K562 (cell line): ENCODE results near the gene GNA15. TPM values are rescaled to one million over a fixed set of nuclear protein-coding genes. Genes with fewer than 3 reads are reported as not detected.

Experiments
- ATAC-seq: fragments of 200-7000 bp; cut with Tn5 transposase; 3 replicates; pipeline ENCODE4 v1.9.1; 2020; ENCODE audit warnings: moderate library complexity
- BruUV-seq: library from RNA; stranded (reverse); fragments of 400-500 nt; replicated peaks from 2 replicates; lab custom pipeline; 2021; lab: Mats Ljungman, UMichigan
- CTCF ChIA-PET: fragments of 300-600 bp; formaldehyde crosslinking; extraction: SDS; loops from one replicate; lab custom pipeline; 2021; ENCODE audit warnings: low intra/inter-chr PET ratio; lab: Yijun Ruan, JAX
- POLR2A ChIA-PET: fragments of 300-600, 350-650 bp; sonication (Branson Sonifier 250); formaldehyde crosslinking; extraction: SDS; loops from one replicate; lab custom pipeline; 2021; ENCODE audit warnings: antibody characterized with exemption, inconsistent platforms; lab: Yijun Ruan, JAX
- DNase-seq, 4 experiments: peaks; one replicate each; pipeline versions ENCODE4 v3.0.0 to v3.0.0-alpha.2; 2011 to 2018; ENCODE audit warnings: low spot score in 3 of 4, mixed read lengths in 3 of 4; ENCODE audit errors: extremely low read depth in 1 of 4
- FAIRE-seq: peaks from 2 replicates; lab custom pipeline; 2011; peaks lifted over from hg19 to GRCh38; lab: Jason Lieb, UNC
- H2AFZ ChIP-seq: 2 replicates; pipeline ENCODE4 v1.6.0; 2011; ENCODE audit warnings: low read depth, low read length, control low read depth, inconsistent platforms
- H3K27ac ChIP-seq: fragments of 200-600 bp; 3 replicates; pipeline ENCODE4 v1.8.0; 2011; ENCODE audit warnings: low read depth, mild to moderate bottlenecking, control low read depth, inconsistent platforms, low read length, moderate library complexity, mixed read lengths; ENCODE audit errors: extremely low read depth
- H3K27me3 ChIP-seq, 2 experiments: fragments of 300-600 bp in 1 of 2; 2 replicates in 1 of 2; 3 replicates in 1 of 2; pipeline versions ENCODE4 v1.6.0 to v1.8.0; 2011; ENCODE audit warnings: inconsistent platforms in 2 of 2, low read length in 2 of 2, mild to moderate bottlenecking in 1 of 2, mixed read lengths in 1 of 2, moderate library complexity in 1 of 2; ENCODE audit not compliant: control insufficient read depth in 2 of 2, insufficient read depth in 2 of 2
- H3K36me3 ChIP-seq: fragments of 300-600 bp; 3 replicates; pipeline ENCODE4 v1.8.0; 2011; ENCODE audit warnings: mild to moderate bottlenecking, low read length, inconsistent platforms; ENCODE audit not compliant: control insufficient read depth, insufficient read depth
- H3K4me1 ChIP-seq, 2 experiments: fragments of 200-600 bp in 1 of 2; replicated peaks in 1 of 2; 2 replicates in 1 of 2; 3 replicates in 1 of 2; pipeline versions ENCODE4 v1.5.1 to v1.8.0; 2011; ENCODE audit warnings: inconsistent platforms in 2 of 2, low read length in 2 of 2, mild to moderate bottlenecking in 1 of 2, mixed read lengths in 1 of 2, moderate library complexity in 1 of 2; ENCODE audit not compliant: control insufficient read depth in 2 of 2, insufficient read depth in 2 of 2
- H3K4me2 ChIP-seq: 2 replicates; pipeline ENCODE4 v1.6.1; 2011; ENCODE audit warnings: low read length, control low read depth, inconsistent platforms, mixed read lengths; ENCODE audit not compliant: insufficient read depth
- H3K4me3 ChIP-seq: fragments of 200-600 bp; sonication (generic), shearing (Covaris generic); 2 replicates; pipeline ENCODE4 v1.5.1; 2016; ENCODE audit warnings: control low read depth, inconsistent platforms
- H3K79me2 ChIP-seq: fragments of 200-600 bp; 3 replicates; pipeline ENCODE4 v1.8.0; 2011; ENCODE audit warnings: low read length, inconsistent platforms; ENCODE audit not compliant: control insufficient read depth, insufficient read depth
- H3K9ac ChIP-seq, 2 experiments: 2 replicates each; pipeline versions ENCODE4 v1.6.0 to v1.6.1; 2011; ENCODE audit warnings: low read depth in 2 of 2, low read length in 2 of 2, control low read depth in 1 of 2, inconsistent platforms in 1 of 2, mild to moderate bottlenecking in 1 of 2, mixed read lengths in 1 of 2; ENCODE audit not compliant: insufficient read depth in 1 of 2
- H3K9me1 ChIP-seq: one replicate; pipeline ENCODE4 v1.6.0; 2011; ENCODE audit warnings: inconsistent platforms, mild to moderate bottlenecking, low read length, moderate library complexity; ENCODE audit not compliant: control insufficient read depth, insufficient read depth
- H3K9me3 ChIP-seq: replicated peaks from 2 replicates; pipeline ENCODE4 v1.5.1; 2011; ENCODE audit warnings: low read depth, low read length, inconsistent platforms; ENCODE audit not compliant: control insufficient read depth, insufficient read depth
- H4K20me1 ChIP-seq: replicated peaks from 2 replicates; pipeline ENCODE4 v1.6.1; 2011; ENCODE audit warnings: low read length, inconsistent platforms, mixed read lengths; ENCODE audit not compliant: control insufficient read depth, insufficient read depth
- DEAF1 ChIP-seq: fragments of 450-650 bp; formaldehyde crosslinking; IDR thresholded peaks from 2 replicates; pipeline ENCODE4 v1.4.0; 2020; ENCODE audit warnings: mild to moderate bottlenecking, moderate library complexity
- PPARD ChIP-seq: fragments of 250-450 bp; sonication (Bioruptor Pico); IDR thresholded peaks from 2 replicates; pipeline ENCODE4 v1.8.0; 2022; ENCODE audit warnings: inconsistent platforms, mild to moderate bottlenecking, moderate library complexity
- PTRF ChIP-seq: fragments of 450-650 bp; IDR thresholded peaks from 2 replicates; pipeline ENCODE4 v1.6.1; 2016; ENCODE audit warnings: mild to moderate bottlenecking, missing genetic modification characterization, missing compliant biosample characterization
- RBFOX2 ChIP-seq: fragments of 200-400 bp; formaldehyde crosslinking; IDR thresholded peaks from 2 replicates; pipeline ENCODE4 v1.6.1; 2017; ENCODE audit warnings: low read depth, mild to moderate bottlenecking, low read length, moderate library complexity
- SIRT6 ChIP-seq: IDR thresholded peaks from one replicate; pipeline ENCODE4 v1.6.1; 2012; ENCODE audit warnings: low read depth, mild to moderate bottlenecking, control low read depth, inconsistent platforms, low read length, moderate library complexity
- ZKSCAN1 ChIP-seq: fragments of 150-350 bp; IDR thresholded peaks from 2 replicates; pipeline ENCODE4 v1.6.1; 2016; ENCODE audit warnings: low read depth, low read length
- WGBS: fragments of 100-300 bp; shearing (Covaris generic); methylation state at CpG from one replicate; pipeline ENCODE4 v1.1.6; 2016; ENCODE audit warnings: low coverage, mixed read lengths; ENCODE audit not compliant: insufficient coverage; ENCODE audit errors: missing lambda C conversion rate; 5-methylcytosine and 5-hydroxymethylcytosine counted together
- in situ Hi-C: fragments of 300-500 bp; cut with MboI; formaldehyde crosslinking; loops from 4 replicates; pipeline ENCODE4 v1.15.0; 2018; ENCODE audit warnings: inconsistent platforms, mixed read lengths
- intact Hi-C: fragments of 100-400 bp; cut with micrococcal nuclease; formaldehyde crosslinking; loops from 2 replicates; pipeline ENCODE4 v1.14.2; 2022
- polyA plus RNA-seq, 8 experiments: library from polyadenylated mRNA; depleted of rRNA in 4 of 8; stranded (reverse) in 5 of 8; unstranded in 3 of 8; fragments of >200 nt; fragmentation: Nextera tagmentation in 2 of 8; fragmentation: Illumina TruSeq in 1 of 8; extraction: Ambion mirVana in 2 of 8; extraction: Trizol in 1 of 8; gene quantifications; 2 replicates each; pipeline versions ENCODE4 v1.2.1 to v1.2.3, GENCODE V29; 2011 to 2014; ENCODE audit warnings: inconsistent platforms in 1 of 8, missing spikeins in 1 of 8
- total RNA-seq, 7 experiments: library from RNA; depleted of rRNA in 6 of 7; stranded (reverse); fragments of >200 nt in 6 of 7; fragmentation: Illumina TruSeq in 2 of 7; extraction: Trizol in 2 of 7; gene quantifications; 2 replicates each; pipeline versions ENCODE4 v1.2.1 to v1.2.3, GENCODE V29; 2011 to 2021; ENCODE audit warnings: low replicate concordance in 1 of 7
- TF ChIP-seq, protein P1 (sequence below), 2 experiments: fragments of 450-650 bp in 1 of 2; sonication (generic) in 1 of 2; formaldehyde crosslinking in 1 of 2; IDR thresholded peaks; 2 replicates each; pipeline versions ENCODE4 v1.7.1 to v1.9.0; 2016 to 2022; ENCODE audit warnings: inconsistent platforms in 1 of 2, mild to moderate bottlenecking in 1 of 2, missing genetic modification reagents in 1 of 2

The GNA15 gene
- total and polyA plus RNA-seq, 9 of the 15 experiments (the other 6 are each of a cell fraction or from before 2014, with no cell fraction given): 0.03 to 0.24 (median 0.11) TPM; not detected in 1

DNA sequence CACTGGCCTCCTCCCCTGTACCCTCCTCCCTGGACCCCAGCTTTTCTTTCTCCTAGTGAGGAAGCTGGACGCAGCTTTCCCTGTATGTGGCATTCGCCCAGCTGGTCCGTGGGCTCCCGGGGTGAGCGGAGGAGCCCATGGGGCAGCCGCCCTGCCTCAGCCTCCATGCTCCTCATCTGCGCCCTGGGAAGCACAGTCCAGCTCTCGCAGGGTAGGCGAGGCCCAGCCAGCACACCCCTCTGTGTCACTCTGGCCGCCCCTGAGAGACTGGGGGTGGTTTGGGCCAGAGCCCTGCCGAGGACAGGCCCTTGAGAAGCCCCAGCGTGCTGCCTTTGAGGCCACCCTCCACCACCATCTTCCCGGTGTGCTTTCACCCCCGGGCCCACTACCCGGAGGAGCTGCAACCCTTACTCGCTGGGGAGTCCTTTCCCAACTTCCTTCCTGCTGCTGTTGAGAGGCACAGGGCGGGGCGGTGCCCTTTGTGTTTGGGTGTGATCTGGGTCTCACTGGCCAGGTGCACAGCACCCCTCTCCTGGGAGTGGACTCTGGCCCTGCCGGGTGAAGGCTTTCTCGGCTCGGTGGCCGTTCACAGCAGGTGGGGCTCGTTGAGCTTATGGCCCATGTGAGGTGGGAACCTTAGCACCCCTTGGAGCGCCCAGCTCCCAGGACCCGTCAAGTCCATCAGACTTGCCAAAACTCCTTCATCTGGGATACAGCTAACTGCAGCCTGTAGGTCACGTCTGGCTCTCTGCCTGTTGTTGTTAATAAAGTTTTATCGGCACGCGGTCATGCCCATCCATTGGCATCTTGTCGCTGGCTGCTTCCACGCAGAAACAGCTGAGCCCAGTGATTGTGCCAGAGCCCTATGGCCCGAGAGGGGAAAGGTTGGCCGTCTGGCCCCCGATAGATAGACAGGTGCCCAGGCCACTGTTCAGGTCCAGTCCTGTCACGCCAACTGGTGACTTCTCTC lies 53.1 kb downstream of the GNA15 start:
- Histone ChIP-seq H3K9ac (peak overlapping the region; percentile 17 to 99; a peak in 3 of 4 replicates), H3K4me3 (no peak overlapping the region), H3K79me2 (peaks cover 79% of the 10 kb centered on the region), H4K20me1 (peaks cover 33% of the 10 kb centered on the region; the same call in 1 of the 2 replicates), H3K4me2 (no peak overlapping the region), H3K27me3 (no peaks in the 10 kb centered on the region), H3K9me1 (no peaks in the 10 kb centered on the region), H2AFZ (no peak overlapping the region), H3K4me1 (peaks cover 32 to 91% of the 10 kb centered on the region in 2 experiments), H3K27ac (no peak overlapping the region; the same call in 2 of the 3 replicates), H3K36me3 (peaks cover 66% of the 10 kb centered on the region; the same call in 2 of the 3 replicates), H3K9me3 (no peaks in the 10 kb centered on the region)
- intact Hi-C loops: no loop called here
- in situ Hi-C loops: no loop called here
- POLR2A ChIA-PET: interaction anchor here (0.6 kb wide), 1 partner anchor 313 kb away, joined by 3 read pairs; no protein-coding TSS in a partner anchor
- CTCF ChIA-PET: no interaction called here
- 88% methylated on average over 35 of the region's 35 CpGs for WGBS
- FAIRE-seq (no peak), ATAC-seq (no peak), DNase-seq (no peak)
- no TSS peak for BruUV-seq
- no peak for TF ChIP-seq PPARD (CRISPR knock-in tag)
- TF ChIP-seq RBFOX2: 0 out of 2 replicates have a peak, but pooled peaks have one; percentile 22
- TF ChIP-seq PTRF (tag): no peak
- no peak for TF ChIP-seq ZKSCAN1
- TF ChIP-seq SIRT6: no peak
- TF ChIP-seq DEAF1: no peak
- TF ChIP-seq, protein P1, sequence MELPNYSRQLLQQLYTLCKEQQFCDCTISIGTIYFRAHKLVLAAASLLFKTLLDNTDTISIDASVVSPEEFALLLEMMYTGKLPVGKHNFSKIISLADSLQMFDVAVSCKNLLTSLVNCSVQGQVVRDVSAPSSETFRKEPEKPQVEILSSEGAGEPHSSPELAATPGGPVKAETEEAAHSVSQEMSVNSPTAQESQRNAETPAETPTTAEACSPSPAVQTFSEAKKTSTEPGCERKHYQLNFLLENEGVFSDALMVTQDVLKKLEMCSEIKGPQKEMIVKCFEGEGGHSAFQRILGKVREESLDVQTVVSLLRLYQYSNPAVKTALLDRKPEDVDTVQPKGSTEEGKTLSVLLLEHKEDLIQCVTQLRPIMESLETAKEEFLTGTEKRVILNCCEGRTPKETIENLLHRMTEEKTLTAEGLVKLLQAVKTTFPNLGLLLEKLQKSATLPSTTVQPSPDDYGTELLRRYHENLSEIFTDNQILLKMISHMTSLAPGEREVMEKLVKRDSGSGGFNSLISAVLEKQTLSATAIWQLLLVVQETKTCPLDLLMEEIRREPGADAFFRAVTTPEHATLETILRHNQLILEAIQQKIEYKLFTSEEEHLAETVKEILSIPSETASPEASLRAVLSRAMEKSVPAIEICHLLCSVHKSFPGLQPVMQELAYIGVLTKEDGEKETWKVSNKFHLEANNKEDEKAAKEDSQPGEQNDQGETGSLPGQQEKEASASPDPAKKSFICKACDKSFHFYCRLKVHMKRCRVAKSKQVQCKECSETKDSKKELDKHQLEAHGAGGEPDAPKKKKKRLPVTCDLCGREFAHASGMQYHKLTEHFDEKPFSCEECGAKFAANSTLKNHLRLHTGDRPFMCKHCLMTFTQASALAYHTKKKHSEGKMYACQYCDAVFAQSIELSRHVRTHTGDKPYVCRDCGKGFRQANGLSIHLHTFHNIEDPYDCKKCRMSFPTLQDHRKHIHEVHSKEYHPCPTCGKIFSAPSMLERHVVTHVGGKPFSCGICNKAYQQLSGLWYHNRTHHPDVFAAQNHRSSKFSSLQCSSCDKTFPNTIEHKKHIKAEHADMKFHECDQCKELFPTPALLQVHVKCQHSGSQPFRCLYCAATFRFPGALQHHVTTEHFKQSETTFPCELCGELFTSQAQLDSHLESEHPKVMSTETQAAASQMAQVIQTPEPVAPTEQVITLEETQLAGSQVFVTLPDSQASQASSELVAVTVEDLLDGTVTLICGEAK (IDR thresholded peaks at IDR 0.05): peak; percentile 94
- TF ChIP-seq, protein P1 (CRISPR knock-in tag; IDR thresholded peaks at IDR 0.05): peak; percentile 96
